Loucy (cell line): ENCODE measurements around the gene LTBP2.

Source experiments
- EZH2phosphoT487 ChIP-seq: fragments of 200-600 bp; IDR thresholded peaks from 2 replicates; pipeline ENCODE4 v1.6.1; 2018; ENCODE audit warnings: antibody characterized with exemption, mild to moderate bottlenecking, moderate library complexity, borderline replicate concordance
- TF ChIP-seq, protein P1 (sequence below): fragments of 200-600 bp; sonication (generic); conservative IDR thresholded peaks from 2 replicates; pipeline ENCODE4 v1.5.1; 2014; ENCODE audit warnings: mild to moderate bottlenecking, antibody characterized with exemption, low read length

GRCh38 chr14:74545386-74545785, 66.7 kb downstream of the LTBP2 start:
- TF ChIP-seq, protein P1, sequence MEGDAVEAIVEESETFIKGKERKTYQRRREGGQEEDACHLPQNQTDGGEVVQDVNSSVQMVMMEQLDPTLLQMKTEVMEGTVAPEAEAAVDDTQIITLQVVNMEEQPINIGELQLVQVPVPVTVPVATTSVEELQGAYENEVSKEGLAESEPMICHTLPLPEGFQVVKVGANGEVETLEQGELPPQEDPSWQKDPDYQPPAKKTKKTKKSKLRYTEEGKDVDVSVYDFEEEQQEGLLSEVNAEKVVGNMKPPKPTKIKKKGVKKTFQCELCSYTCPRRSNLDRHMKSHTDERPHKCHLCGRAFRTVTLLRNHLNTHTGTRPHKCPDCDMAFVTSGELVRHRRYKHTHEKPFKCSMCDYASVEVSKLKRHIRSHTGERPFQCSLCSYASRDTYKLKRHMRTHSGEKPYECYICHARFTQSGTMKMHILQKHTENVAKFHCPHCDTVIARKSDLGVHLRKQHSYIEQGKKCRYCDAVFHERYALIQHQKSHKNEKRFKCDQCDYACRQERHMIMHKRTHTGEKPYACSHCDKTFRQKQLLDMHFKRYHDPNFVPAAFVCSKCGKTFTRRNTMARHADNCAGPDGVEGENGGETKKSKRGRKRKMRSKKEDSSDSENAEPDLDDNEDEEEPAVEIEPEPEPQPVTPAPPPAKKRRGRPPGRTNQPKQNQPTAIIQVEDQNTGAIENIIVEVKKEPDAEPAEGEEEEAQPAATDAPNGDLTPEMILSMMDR: no peak
- TF ChIP-seq EZH2phosphoT487: no peak
